Measurements from ENCODE around the gene GRID1. TPM values are rescaled to one million over a fixed set of nuclear protein-coding genes. Genes with fewer than 3 reads are reported as not detected.
"Not testable (repeated sequence)": the region's sequence is repeated elsewhere in the genome, so short reads cannot be mapped to it uniquely, and the experiment has no call there.

Gene GRID1
- total RNA-seq, 4 donors from 2014 or later, result 0.03 to 2.7 (median 0.49) TPM

DNA sequence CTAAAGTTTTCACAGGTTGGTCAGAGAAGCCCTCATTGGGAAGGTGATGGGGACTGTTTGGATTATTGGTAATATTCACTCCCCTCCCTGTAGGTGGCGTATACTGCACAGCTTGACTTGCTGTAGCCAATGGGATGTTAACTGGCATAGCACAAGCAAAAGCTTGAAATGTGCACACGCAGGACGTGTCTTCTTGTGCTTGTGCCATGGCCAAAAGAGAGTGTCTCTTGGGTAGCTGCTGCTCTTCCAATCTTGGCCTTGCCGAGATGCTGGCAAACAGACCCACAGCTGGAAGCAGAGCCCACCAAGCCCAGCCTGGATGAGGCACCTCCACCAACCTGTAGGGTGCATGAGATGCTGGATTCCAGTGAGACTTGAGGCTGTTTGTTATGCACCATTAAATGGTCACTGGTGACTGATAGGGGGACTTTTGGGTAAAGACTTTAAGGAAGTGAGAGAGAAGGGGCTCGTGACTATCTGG is 266.0 kb downstream of the GRID1 start:
- 52 to 54% methylated on average over 4 to 5 of the region's 5 CpGs for WGBS, 2 donors
- Histone ChIP-seq H3K4me1 (no peaks in the 10 kb centered on the region), H3K27ac (no peak overlapping the region), H3K4me3 (no peak overlapping the region), H3K36me3 (no peaks in the 10 kb centered on the region), H3K27me3 (no peaks in the 10 kb centered on the region), H3K9me3 (no peaks in the 10 kb centered on the region)
- no peak for TF ChIP-seq POLR2A (IDR thresholded peaks at IDR 0.05)
- TF ChIP-seq, protein P1, sequence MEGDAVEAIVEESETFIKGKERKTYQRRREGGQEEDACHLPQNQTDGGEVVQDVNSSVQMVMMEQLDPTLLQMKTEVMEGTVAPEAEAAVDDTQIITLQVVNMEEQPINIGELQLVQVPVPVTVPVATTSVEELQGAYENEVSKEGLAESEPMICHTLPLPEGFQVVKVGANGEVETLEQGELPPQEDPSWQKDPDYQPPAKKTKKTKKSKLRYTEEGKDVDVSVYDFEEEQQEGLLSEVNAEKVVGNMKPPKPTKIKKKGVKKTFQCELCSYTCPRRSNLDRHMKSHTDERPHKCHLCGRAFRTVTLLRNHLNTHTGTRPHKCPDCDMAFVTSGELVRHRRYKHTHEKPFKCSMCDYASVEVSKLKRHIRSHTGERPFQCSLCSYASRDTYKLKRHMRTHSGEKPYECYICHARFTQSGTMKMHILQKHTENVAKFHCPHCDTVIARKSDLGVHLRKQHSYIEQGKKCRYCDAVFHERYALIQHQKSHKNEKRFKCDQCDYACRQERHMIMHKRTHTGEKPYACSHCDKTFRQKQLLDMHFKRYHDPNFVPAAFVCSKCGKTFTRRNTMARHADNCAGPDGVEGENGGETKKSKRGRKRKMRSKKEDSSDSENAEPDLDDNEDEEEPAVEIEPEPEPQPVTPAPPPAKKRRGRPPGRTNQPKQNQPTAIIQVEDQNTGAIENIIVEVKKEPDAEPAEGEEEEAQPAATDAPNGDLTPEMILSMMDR (IDR thresholded peaks at IDR 0.05), result peak in 2 of 6 experiments; percentile 17 to 53
- DNase-seq, result no peak
- intact Hi-C loops (cut with DNase I), result no loop called here

DNA sequence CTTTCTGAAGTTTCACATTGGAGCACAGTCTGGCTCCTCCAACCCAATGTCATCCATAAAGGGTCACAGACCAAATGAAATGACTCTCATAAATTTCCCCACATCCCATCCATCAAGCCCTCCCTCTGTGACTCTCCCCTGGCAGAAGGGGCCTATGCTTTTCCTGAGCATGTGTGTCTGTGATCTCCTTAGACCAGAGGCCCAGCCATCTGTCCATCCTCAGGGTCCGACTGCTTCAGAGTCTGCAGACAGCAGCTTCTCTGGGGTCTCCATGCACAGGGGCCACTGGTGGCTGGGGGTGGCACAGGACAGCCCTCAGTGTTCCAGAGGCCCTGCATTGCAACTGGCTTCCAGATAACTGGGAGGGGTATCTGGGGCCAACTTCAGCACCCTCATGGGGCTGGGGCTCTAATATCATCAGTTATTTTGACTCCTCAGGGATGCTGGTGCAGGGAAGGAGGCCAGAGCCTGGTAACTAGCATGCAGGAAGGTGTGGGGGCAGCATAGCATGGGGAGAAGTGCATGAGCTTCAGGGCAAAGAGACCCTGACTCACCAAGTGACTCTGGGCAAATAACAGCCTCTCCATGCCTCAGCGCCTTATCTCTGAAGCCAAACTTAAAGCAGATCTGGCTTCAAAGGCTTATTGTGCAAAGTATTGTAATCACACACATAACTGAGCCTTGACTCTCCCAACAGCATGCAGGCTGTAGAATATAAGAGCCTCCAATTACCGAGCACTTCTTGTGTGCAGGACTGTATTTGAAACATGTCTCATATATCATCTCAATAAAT is 266.9 kb downstream of the GRID1 start:
- DNase-seq, result no peak
- 86 to 97% methylated on average over 2 to 3 of the region's 3 CpGs for WGBS, 2 donors
- Histone ChIP-seq H3K27me3 (no peaks in the 10 kb centered on the region), H3K27ac (no peak overlapping the region), H3K4me3 (no peak overlapping the region), H3K36me3 (no peaks in the 10 kb centered on the region), H3K4me1 (no peaks in the 10 kb centered on the region), H3K9me3 (no peaks in the 10 kb centered on the region)
- TF ChIP-seq, protein P1 (IDR thresholded peaks at IDR 0.05), result no peak
- no peak for TF ChIP-seq POLR2A (IDR thresholded peaks at IDR 0.05)
- intact Hi-C loops (cut with DNase I), result no loop called here

DNA sequence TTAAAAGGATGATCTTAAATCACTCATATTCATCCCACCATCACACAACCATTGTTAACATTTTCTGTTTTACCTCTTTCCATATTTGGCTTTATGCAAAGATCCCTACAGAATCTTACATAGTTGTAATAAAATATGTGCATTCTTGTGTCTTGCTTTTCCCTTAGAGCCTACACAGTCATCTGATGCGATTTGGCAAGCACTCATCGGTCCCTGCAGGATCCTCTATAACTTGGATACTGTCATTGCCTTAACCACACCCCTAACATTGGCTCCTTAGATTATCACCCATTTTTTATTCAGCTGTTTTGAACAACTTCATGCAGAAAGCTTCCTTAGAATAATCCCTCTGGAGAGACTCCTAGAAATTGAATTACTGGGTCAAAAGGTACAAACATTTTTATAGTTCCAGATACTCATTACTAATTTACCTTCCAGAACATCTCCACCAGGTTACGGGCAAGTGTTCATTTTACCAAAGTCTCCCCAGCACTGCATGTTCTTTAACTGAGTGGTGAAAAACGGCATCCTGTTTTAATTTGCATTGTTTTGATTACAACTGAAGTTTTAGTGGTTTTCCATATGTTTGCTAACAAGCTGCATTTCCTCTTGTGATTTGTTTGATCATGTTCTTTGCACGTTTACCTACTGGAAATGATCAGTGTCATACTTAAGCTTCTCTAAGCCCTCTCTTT is 268.3 kb downstream of the GRID1 start:
- Histone ChIP-seq H3K4me1 (no peaks in the 10 kb centered on the region), H3K36me3 (no peaks in the 10 kb centered on the region), H3K4me3 (no peak overlapping the region), H3K9me3 (no peaks in the 10 kb centered on the region), H3K27ac (no peak overlapping the region), H3K27me3 (no peaks in the 10 kb centered on the region)
- TF ChIP-seq POLR2A (IDR thresholded peaks at IDR 0.05), result no peak
- TF ChIP-seq, protein P1 (IDR thresholded peaks at IDR 0.05), result no peak
- 50 to 57% methylated on average over 5 of the region's 5 CpGs for WGBS, 2 donors
- intact Hi-C loops (cut with DNase I), result no loop called here
- no peak for DNase-seq

DNA sequence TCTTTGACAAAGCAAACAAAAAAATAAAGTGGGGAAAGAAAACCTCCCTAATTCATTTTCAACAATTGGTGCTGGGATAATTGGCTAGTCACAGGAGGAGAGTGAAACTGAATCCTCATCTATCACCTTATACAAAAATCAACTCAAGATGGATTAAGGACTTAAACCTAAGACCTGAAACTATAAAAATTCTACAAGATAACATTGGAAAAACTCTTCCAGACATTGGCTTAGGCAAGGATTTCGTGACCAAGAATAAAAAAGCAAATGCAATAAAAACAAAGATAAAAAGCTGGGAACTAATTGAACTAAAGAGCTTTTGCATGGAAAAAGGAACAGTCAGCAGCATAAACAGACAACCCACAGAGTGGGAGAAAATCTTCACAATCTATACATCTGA is 271.5 kb downstream of the GRID1 start:
- H3K4me3 ChIP-seq; H3K27me3 ChIP-seq; intact Hi-C loops (cut with DNase I); H3K4me1 ChIP-seq; DNase-seq; H3K9me3 ChIP-seq; H3K27ac ChIP-seq; H3K36me3 ChIP-seq: not testable (repeated sequence)
- WGBS, 2 donors, result 70% methylated on average over 1 of the region's 1 CpG

DNA sequence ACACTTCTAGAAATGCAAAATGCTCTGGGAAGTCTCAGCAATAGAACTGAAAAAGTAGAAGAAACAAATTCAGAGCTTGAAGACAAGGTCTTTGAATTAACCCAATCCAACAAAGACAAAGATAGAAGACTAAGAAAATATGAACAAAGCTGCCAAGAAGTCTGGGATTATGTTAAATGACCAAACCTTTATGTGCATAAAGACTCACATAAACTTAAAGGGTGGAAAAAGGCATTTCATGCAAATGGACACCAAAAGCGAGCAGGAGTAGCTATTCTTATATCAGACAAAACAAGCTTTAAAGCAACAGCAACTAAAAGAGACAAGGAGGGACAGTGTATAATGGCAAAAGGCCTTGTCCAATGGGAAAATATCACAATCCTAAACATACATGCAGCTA is 274.3 kb downstream of the GRID1 start:
- 84 to 88% methylated on average over 1 of the region's 1 CpG for WGBS, 2 donors
- H3K4me3 ChIP-seq; intact Hi-C loops (cut with DNase I); H3K36me3 ChIP-seq; DNase-seq; H3K9me3 ChIP-seq; H3K27me3 ChIP-seq; H3K4me1 ChIP-seq; H3K27ac ChIP-seq: not testable (repeated sequence)

DNA sequence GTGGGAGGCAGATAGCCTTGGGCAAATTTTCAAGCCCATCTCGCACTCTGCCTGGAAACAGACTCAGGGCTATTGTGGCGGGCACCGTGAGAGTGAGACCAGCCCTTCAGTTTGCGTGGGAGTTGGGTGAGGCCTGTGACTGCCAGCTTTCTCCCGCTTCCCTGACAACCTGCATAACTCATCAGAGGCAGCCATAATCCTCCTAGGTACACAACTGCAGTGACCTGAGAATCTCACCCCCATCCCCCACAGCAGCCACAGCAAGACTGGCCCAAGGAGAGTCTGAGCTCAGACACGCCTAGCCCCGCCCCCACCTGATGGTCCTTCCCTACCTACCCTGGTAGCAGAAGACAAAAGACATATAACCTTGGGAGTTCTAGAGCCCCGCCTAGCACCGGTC is 275.4 kb downstream of the GRID1 start:
- no peak for DNase-seq
- no peak overlapping the region for H3K4me3 ChIP-seq
- no peaks in the 10 kb centered on the region for H3K36me3 ChIP-seq
- H3K9me3 ChIP-seq, result no peaks in the 10 kb centered on the region
- intact Hi-C loops (cut with DNase I), result no loop called here
- no peaks in the 10 kb centered on the region for H3K4me1 ChIP-seq
- no peak overlapping the region for H3K27ac ChIP-seq
- TF ChIP-seq, protein P1 (IDR thresholded peaks at IDR 0.05), result no peak
- TF ChIP-seq POLR2A (IDR thresholded peaks at IDR 0.05), result no peak
- WGBS, 2 donors, result 65 to 70% methylated on average over 2 to 4 of the region's 9 CpGs
- H3K27me3 ChIP-seq, result no peaks in the 10 kb centered on the region

Data from esophagus squamous epithelium (tissue), 5 donors.